Measurements from ENCODE around the gene RNF214.

RNF214 gene

DNA sequence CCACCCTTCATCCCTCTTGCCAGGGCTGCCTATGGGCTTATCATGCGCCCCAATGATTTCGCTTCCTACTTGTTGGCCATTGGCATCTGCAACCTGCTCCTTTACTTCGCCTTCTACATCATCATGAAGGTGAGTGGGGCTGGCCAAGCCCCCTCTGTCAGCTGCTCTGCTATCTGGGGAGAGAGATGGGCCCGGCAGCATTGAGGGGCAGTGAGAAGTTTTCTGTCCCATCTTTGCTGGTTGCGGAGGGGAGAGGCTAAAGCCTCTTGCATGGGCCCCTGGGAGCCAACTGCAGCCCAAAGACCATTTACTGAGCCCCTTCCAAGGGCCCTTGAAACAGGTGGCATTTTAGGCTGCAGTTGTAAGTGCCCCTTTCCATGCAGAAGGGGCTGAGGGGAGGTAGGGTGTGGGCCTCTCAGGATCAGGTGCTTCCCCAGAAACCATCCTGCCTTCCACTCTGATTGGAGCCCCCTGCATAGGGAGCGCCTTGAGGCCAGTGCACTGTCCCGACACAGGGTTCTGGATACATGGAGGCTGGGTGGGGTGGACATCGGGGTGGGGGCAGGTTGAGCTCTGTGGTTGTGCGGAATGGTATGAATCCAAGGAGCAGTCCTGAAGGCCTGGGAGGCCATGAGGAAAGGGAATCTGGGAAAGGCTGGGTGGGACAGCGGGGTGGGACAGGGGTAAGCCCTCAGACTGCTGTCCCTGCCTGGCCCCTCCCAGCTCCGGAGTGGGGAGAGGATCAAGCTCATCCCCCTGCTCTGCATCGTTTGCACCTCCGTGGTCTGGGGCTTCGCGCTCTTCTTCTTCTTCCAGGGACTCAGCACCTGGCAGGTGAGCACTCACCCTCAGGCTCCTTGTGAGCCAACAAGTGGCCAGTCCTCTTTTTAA is 39.1 kb upstream of the RNF214 start:
- H3K4me1 Mint-ChIP-seq (ENCODE audit: low read depth) = peaks cover 2% of the 10 kb centered on the region
- no peaks in the 10 kb centered on the region for H3K27me3 Mint-ChIP-seq
- H3K4me3 Mint-ChIP-seq = no peak overlapping the region
- no peaks in the 10 kb centered on the region for H3K36me3 Mint-ChIP-seq
- H3K27ac Mint-ChIP-seq = peak overlapping the region; percentile 50
- H3K9me3 Mint-ChIP-seq (ENCODE audit: low read depth) = no peaks in the 10 kb centered on the region

DNA sequence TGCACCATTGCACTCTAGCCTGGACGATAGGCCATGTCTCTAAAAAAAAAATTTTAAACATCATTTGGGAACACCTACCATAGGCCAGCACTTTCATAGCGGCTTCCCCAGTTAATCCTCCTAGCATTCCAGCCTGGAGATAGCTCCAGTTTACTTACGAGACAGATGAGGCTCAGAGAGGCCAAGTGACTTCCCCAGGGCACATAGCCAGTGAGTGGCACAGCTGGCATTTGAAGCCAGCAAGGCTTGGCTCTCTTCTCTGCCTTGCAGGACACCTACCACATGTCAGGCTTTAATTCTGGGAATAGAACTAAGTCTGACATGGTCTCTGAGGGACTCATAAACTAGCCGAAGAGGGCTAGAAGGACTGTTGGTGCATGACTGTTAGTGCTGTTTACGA is 38.2 kb upstream of the RNF214 start:
- Mint-ChIP-seq H3K9me3 (ENCODE audit: low read depth) (no peaks in the 10 kb centered on the region), H3K4me1 (ENCODE audit: low read depth) (peaks cover 2% of the 10 kb centered on the region), H3K27ac (no peak overlapping the region), H3K36me3 (no peaks in the 10 kb centered on the region), H3K4me3 (no peak overlapping the region), H3K27me3 (no peaks in the 10 kb centered on the region)

DNA sequence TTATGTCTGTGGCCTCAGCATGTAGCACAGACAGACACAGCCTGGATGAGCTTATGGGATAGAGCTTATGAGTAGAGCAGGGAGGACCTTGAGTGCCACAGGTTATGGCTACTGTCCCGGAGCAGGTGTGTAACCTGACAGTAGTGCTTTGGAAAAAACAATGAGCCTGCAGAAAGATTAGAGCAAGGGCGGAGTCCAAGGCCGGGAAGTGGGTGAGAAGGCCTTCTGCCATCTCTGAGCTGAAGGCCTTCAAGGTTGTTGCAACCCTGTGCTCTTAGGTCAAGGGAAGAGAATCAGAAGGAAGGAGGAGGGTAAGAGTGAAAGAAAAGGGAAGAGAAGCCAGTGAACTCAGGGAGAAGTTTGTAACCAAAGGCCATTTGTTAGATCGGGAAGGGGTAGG is 37.2 kb upstream of the RNF214 start:
- no peaks in the 10 kb centered on the region for H3K27me3 Mint-ChIP-seq
- H3K4me3 Mint-ChIP-seq = no peak overlapping the region
- H3K36me3 Mint-ChIP-seq = no peaks in the 10 kb centered on the region

DNA sequence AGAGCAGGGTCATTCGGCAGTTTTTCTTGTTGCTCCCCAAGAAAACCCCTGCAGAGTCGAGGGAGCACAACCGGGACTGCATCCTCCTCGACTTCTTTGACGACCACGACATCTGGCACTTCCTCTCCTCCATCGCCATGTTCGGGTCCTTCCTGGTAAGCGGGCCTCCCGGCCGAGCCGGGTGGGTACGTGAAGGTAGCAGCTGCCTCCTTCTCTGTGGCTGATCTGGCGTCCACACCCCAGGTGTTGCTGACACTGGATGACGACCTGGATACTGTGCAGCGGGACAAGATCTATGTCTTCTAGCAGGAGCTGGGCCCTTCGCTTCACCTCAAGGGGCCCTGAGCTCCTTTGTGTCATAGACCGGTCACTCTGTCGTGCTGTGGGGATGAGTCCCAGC is 36.7 kb upstream of the RNF214 start:
- H3K27ac Mint-ChIP-seq = peak overlapping the region; percentile 58
- no peaks in the 10 kb centered on the region for H3K9me3 Mint-ChIP-seq (ENCODE audit: low read depth)
- peaks cover 2% of the 10 kb centered on the region for H3K4me1 Mint-ChIP-seq (ENCODE audit: low read depth)
- H3K4me3 Mint-ChIP-seq = no peak overlapping the region
- H3K27me3 Mint-ChIP-seq = no peaks in the 10 kb centered on the region
- no peaks in the 10 kb centered on the region for H3K36me3 Mint-ChIP-seq

More for the DNA sequence above, 37.2 kb upstream of the RNF214 start:
- Mint-ChIP-seq H3K27ac (peak overlapping the region; percentile 58), H3K4me1 (ENCODE audit: low read depth) (peaks cover 2% of the 10 kb centered on the region), H3K9me3 (ENCODE audit: low read depth) (no peaks in the 10 kb centered on the region)

DNA sequence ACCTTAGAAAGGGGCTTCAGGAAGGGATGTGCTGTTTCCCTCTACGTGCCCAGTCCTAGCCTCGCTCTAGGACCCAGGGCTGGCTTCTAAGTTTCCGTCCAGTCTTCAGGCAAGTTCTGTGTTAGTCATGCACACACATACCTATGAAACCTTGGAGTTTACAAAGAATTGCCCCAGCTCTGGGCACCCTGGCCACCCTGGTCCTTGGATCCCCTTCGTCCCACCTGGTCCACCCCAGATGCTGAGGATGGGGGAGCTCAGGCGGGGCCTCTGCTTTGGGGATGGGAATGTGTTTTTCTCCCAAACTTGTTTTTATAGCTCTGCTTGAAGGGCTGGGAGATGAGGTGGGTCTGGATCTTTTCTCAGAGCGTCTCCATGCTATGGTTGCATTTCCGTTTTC is 35.5 kb upstream of the RNF214 start:
- Mint-ChIP-seq H3K4me1 (ENCODE audit: low read depth) (peaks cover 2% of the 10 kb centered on the region), H3K4me3 (no peak overlapping the region), H3K27ac (no peak overlapping the region), H3K27me3 (no peaks in the 10 kb centered on the region), H3K9me3 (ENCODE audit: low read depth) (no peaks in the 10 kb centered on the region), H3K36me3 (no peaks in the 10 kb centered on the region)

DNA sequence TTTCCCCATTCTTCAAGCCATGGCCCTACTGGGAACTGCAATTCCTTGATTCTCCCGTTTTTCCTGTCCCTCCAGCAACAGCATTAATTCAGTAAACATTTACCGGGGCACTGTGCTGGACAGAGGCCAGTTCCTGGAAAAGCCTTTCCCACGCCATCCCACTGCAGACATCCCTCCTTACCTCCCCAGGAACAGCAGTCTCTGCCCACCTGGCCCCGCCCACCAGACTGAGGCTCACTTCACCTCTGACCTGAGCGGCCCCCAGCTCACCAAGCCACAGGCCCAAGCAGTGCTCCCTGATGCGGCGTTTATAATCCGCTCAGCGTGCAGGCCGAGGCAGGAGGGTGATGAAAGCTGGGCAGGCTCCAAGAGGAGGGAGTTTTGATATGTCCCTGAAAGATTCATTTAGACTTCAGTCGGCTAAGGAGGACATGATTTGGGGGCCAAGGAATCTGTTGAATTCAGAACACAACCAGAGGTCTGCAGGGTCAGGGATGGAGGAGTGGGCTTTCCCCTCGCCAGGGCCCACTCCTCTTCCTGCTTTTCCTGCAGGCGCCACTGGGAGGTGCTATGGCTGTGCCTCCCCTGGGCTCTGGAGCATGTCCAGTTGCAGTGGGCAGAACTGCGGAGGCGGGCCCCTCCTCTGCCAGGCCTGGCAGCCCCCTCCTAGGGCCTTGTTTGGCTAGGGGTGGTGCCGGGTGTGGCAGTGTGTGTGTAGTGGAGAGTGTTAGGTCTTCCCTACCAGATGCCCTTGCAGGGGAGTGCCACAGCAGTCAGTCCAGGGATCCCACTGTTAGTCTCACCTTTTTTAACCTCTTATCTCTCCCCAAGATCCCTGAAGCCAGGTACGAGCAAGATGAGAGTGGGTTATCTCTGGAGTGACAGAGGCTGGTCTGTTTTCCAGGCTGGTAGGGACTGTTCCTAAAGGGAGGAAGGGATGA is 34.7 kb upstream of the RNF214 start:
- H3K27ac Mint-ChIP-seq = no peak overlapping the region
- no peaks in the 10 kb centered on the region for H3K36me3 Mint-ChIP-seq
- no peak overlapping the region for H3K4me3 Mint-ChIP-seq
- no peaks in the 10 kb centered on the region for H3K27me3 Mint-ChIP-seq
- H3K4me1 Mint-ChIP-seq (ENCODE audit: low read depth) = peaks cover 2% of the 10 kb centered on the region
- H3K9me3 Mint-ChIP-seq (ENCODE audit: low read depth) = no peaks in the 10 kb centered on the region

DNA sequence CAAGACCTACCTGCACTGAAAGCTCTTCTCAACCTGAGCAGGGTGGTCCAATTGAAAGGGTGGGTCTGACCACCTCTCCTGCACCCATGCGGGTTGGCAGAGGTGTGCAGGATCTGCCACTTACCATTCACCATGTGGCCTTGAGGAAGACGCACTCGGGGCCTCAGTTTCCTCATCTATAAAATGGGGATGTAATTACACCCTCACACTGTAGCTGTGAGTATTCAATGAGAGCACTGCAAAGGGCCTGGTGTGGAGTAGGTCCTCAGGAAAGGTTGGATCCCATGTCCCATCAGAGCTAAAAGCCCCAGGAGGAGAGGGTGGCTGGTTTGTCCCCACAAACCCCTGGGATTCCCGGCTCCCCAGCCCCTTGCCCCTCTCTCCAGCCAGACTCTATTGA is 33.9 kb upstream of the RNF214 start:
- H3K4me3 Mint-ChIP-seq = no peak overlapping the region
- no peaks in the 10 kb centered on the region for H3K36me3 Mint-ChIP-seq
- no peaks in the 10 kb centered on the region for H3K9me3 Mint-ChIP-seq (ENCODE audit: low read depth)
- no peaks in the 10 kb centered on the region for H3K27me3 Mint-ChIP-seq
- H3K27ac Mint-ChIP-seq = no peak overlapping the region
- peaks cover 2% of the 10 kb centered on the region for H3K4me1 Mint-ChIP-seq (ENCODE audit: low read depth)

DNA sequence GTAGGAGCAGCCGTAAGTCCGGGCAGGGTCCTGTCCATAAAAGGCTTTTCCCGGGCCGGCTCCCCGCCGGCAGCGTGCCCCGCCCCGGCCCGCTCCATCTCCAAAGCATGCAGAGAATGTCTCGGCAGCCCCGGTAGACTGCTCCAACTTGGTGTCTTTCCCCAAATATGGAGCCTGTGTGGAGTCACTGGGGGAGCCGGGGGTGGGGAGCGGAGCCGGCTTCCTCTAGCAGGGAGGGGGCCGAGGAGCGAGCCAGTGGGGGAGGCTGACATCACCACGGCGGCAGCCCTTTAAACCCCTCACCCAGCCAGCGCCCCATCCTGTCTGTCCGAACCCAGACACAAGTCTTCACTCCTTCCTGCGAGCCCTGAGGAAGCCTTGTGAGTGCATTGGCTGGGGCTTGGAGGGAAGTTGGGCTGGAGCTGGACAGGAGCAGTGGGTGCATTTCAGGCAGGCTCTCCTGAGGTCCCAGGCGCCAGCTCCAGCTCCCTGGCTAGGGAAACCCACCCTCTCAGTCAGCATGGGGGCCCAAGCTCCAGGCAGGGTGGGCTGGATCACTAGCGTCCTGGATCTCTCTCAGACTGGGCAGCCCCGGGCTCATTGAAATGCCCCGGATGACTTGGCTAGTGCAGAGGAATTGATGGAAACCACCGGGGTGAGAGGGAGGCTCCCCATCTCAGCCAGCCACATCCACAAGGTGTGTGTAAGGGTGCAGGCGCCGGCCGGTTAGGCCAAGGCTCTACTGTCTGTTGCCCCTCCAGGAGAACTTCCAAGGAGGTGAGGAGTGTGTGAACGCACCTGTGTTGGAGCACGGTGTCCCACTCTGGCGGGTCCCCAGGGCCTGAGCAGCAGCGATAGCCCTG is 33.2 kb upstream of the RNF214 start, which contains the start of gene TAGLN:
TAGLN (plus strand) TSS at position 318 of the 863 bp plus-strand sequence. CDS start 3,644 bp downstream, outside the sequence.
- Mint-ChIP-seq H3K27ac (no peak within 1 kb of the TSS), H3K9me3 (ENCODE audit: low read depth) (no peaks in the 10 kb centered on the region), H3K36me3 (peaks cover 2% of the 10 kb centered on the region), H3K4me1 (ENCODE audit: low read depth) (peaks cover 2% of the 10 kb centered on the region), H3K4me3 (no peak within 1 kb of the TSS), H3K27me3 (no peaks in the 10 kb centered on the region)

DNA sequence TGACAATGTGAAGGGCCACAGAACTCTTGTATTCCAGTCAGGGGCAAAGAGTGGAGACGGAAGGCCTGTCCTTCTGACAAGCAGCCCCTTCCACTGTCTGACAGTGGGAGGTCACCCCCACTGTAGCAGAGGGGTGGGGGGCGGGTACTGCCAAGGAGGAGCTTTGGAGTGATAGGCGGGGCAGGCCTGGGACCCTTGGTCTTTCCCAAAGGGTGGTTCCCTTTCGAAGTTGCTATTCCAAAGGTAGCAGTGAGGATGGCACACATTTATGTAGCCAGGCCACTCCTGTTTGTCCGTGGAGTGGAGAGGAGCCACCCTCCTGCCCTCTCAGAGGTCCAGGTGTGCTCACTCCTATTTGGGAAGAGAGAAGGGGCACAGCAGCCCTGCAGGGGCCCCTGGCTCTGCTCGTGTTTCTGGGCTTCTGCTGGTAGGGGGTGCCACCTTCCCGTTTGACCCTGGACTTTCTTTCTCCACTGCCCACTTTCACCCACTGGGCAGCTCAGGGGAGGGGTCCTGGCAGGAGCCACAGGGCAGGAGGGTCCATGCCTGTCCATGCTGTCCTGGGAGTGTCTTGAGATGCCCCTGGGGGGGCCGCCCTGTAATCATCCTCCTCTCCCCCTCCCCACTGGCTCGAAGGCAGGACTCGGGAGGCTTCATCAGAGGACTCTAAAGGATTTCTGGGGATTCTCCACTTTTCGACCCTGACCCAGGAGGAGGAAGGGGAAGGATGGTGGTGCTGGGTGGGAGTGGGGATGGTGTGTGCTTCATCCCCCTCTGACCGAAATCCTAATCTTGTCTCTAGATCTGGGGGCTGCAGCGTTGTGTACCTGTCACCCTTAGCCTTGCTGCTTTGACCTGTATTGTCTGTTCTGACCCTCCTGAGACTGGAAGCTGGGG is 32.3 kb upstream of the RNF214 start:
- Mint-ChIP-seq H3K27ac (no peak overlapping the region), H3K4me3 (no peak overlapping the region)

DNA sequence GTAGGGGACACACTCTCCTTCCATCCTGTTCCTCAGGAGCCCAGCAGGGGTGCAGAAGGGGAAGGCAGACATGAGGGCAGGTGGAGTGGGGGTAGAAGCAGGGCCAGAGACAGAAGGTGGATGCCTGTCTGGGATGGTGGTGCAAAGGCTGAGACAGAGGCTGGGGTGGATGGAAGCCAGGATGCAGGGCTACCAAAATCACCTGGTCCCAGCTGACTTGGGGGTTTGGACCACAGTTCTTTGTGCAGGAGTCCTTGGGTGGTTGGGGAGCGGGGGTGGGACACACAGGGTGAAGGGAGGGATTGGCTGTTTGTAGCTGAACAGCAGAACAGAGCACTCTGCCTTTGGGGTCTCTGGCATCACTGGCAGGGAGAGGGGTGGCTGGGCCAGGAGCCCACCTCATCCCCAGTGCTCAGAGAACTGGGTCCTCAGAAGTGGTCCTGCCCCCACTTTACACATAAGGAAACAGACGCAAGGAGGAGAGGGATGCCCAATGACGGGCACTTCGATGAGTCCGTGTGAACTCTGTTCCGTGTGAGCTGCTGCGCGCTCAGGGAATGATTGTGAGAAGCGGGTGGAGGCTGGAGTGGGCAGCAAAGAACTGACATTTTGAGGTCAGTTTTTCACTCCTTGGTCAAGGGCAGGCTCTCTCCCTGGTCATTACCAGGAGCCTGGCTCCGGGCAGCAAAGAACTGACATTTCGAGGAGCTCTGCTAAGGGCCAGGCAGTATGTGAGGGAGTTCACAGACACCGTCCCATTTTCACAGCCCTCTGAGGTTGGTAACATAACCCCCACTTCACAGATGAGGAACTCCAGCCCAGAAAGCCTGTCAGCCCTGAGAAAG is 31.4 kb upstream of the RNF214 start:
- Mint-ChIP-seq H3K4me1 (ENCODE audit: low read depth) (no peaks in the 10 kb centered on the region), H3K27ac (no peak overlapping the region), H3K9me3 (ENCODE audit: low read depth) (no peaks in the 10 kb centered on the region), H3K27me3 (no peaks in the 10 kb centered on the region), H3K36me3 (peaks cover 2% of the 10 kb centered on the region), H3K4me3 (no peak overlapping the region)

More for the DNA sequence above, 32.3 kb upstream of the RNF214 start:
- H3K9me3 Mint-ChIP-seq (ENCODE audit: low read depth) = no peaks in the 10 kb centered on the region
- peaks cover 2% of the 10 kb centered on the region for H3K4me1 Mint-ChIP-seq (ENCODE audit: low read depth)
- no peaks in the 10 kb centered on the region for H3K27me3 Mint-ChIP-seq
- peaks cover 2% of the 10 kb centered on the region for H3K36me3 Mint-ChIP-seq

DNA sequence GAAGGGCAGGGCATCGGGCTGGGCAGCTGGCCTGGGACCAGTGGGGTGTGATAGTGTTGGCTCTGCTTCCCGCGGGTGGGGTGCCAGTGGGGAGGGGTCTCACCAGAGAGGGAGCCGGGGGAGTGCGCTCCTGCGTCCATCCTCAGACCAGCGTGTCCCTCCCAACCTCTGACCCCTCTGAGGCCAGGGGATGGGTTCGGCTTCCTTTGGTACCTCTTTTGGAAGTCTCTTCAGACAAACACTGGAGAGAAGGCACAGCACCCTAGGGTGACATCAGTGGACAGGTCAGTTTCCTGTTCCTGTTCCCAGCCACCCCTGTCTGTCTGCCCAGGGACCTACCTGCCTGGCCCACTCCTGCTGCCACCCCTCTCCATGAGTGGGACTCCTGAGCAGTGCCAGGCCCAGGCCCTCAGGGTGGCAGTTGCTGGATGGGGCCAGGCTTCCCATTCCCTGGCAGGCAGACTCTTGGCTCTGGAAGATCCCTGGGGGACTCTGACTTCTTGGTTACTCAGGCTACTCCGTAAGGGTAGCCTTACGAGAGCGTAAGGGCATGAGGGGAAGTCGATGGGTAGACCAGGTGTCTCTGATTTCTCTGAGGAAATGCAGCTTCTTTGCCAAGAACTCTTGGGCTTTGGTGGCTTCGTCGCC is 30.7 kb upstream of the RNF214 start:
- Mint-ChIP-seq H3K4me3 (no peak overlapping the region), H3K27ac (peak overlapping the region; percentile 16), H3K9me3 (ENCODE audit: low read depth) (no peaks in the 10 kb centered on the region), H3K4me1 (ENCODE audit: low read depth) (no peaks in the 10 kb centered on the region), H3K36me3 (peaks cover 2% of the 10 kb centered on the region), H3K27me3 (no peaks in the 10 kb centered on the region)

DNA sequence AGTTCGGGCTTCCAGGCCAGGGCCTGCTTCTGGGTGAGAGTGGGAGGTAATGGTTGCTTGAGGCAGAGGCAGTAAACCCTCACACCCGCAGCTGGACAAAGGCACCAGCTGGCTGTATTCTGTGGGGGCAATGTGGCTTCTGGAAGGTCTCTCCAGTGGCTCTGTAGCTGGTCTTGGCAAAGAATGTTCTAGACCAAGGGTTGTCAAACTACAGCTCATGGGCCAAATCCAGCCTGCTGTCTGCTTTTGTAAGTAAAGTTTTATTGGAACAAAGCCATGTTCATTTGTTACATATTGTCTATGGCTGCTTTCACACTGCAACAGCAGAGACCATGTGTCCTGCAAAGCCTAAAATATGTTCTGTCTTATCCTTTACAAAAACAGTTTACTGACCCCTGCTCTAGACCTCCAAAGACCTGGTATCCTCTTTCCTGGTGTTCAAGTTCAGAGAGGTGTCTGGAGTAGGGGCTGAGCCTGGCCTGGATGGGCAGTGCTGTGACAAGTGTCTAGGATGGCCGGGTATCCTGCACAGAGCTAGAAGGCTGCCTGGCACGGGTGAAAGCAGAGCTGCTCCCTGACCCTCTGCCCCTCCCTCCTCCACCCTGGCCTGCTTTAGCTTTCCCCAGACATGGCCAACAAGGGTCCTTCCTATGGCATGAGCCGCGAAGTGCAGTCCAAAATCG is 29.9 kb upstream of the RNF214 start:
- H3K27me3 Mint-ChIP-seq = no peaks in the 10 kb centered on the region
- H3K4me1 Mint-ChIP-seq (ENCODE audit: low read depth) = no peaks in the 10 kb centered on the region
- H3K27ac Mint-ChIP-seq = no peak overlapping the region
- H3K36me3 Mint-ChIP-seq = peaks cover 2% of the 10 kb centered on the region
- H3K9me3 Mint-ChIP-seq (ENCODE audit: low read depth) = no peaks in the 10 kb centered on the region
- no peak overlapping the region for H3K4me3 Mint-ChIP-seq
